NCI-H187 (cell line): Measurements from ENCODE around the gene IL7R.

Source experiments
- DNase-seq, 2 experiments: peaks; one replicate each; lab custom pipeline; 2025; lab: John Stamatoyannopoulos, UW

The IL7R gene

GRCh38 chr5:35904443-35905132, 47.9 kb downstream of the IL7R start:
- DNase-seq = no peak

GRCh38 chr5:35908228-35908627, 51.5 kb downstream of the IL7R start:
- no peak for DNase-seq

GRCh38 chr5:35908814-35909213, 52.1 kb downstream of the IL7R start:
- no peak for DNase-seq

GRCh38 chr5:35919191-35919590, 62.5 kb downstream of the IL7R start:
- no peak for DNase-seq

GRCh38 chr5:35920890-35921289, 64.2 kb downstream of the IL7R start:
- no peak for DNase-seq

GRCh38 chr5:35921930-35922329, 65.2 kb downstream of the IL7R start:
- no peak for DNase-seq

- no peak for DNase-seq
These were observed 65.8 kb downstream of the IL7R start for GRCh38 chr5:35922468-35922867.

GRCh38 chr5:35924122-35924949, 67.6 kb downstream of the IL7R start:
- no peak for DNase-seq

- DNase-seq = no peak
These were observed 68.4 kb downstream of the IL7R start for GRCh38 chr5:35924950-35925722.

GRCh38 chr5:35926389-35927051, 69.8 kb downstream of the IL7R start:
- DNase-seq = peak; percentile 7 to 31
